Body of pancreas (tissue), 4 donors: ENCODE measurements around the gene LRFN4. TPM values are rescaled to one million over a fixed set of nuclear protein-coding genes. Genes with fewer than 3 reads are reported as not detected.

Experiments used
- ATAC-seq: fragments of 150-250 bp; one replicate; pipeline ENCODE4 v1.9.1; 2016
- DNase-seq, 4 donors: peaks; one replicate each; pipeline ENCODE4 v3.0.0-alpha.2; 2019
- H3K27ac ChIP-seq, 4 donors: fragments of 200-600 bp; sonication (generic); 1 replicate in 3 of 4; 2 replicates in 1 of 4; pipeline versions ENCODE4 v1.5.1 to v1.6.1; 2016 to 2019; ENCODE audit warnings: mild to moderate bottlenecking in 1 of 4, mixed read lengths in 1 of 4, moderate library complexity in 1 of 4
- H3K27me3 ChIP-seq, 2 donors: fragments of 200-600 bp; sonication (generic); one replicate each; pipeline ENCODE4 v1.6.0; 2016; ENCODE audit warnings: mild to moderate bottlenecking in 1 of 2
- H3K36me3 ChIP-seq, 2 donors: fragments of 200-600 bp; sonication (generic); replicated peaks in 1 of 2; 2 replicates each; pipeline ENCODE4 v1.5.1; 2016; ENCODE audit warnings: low read depth in 2 of 2; ENCODE audit not compliant: insufficient read depth in 1 of 2
- H3K4me1 ChIP-seq: fragments of 200-600 bp; sonication (generic); one replicate; pipeline ENCODE4 v1.6.0; 2016
- H3K4me3 ChIP-seq, 2 donors: fragments of 200-600 bp; sonication (generic); 1 replicate in 1 of 2; 2 replicates in 1 of 2; pipeline ENCODE4 v1.5.1; 2016 to 2019
- H3K9me3 ChIP-seq, 3 donors: fragments of 200-600 bp; sonication (generic); 1 replicate in 2 of 3; 2 replicates in 1 of 3; pipeline ENCODE4 v1.5.1; 2016
- CTCF ChIP-seq, 7 experiments: fragments of 450-650 bp in 4 of 7; fragments of 200-600 bp in 3 of 7; sonication (generic) in 3 of 7; IDR thresholded peaks; one replicate each; pipeline ENCODE4 v1.5.1; 2016 to 2019; ENCODE audit warnings: antibody characterized with exemption in 7 of 7
- POLR2A ChIP-seq, 3 donors: fragments of 450-650 bp; IDR thresholded peaks; one replicate each; pipeline ENCODE4 v1.6.1; 2016; ENCODE audit warnings: antibody characterized with exemption in 3 of 3, mild to moderate bottlenecking in 2 of 3
- WGBS, 2 donors: methylation state at CpG; one replicate each; pipeline ENCODE4 v1.1.5; 2017; 5-methylcytosine and 5-hydroxymethylcytosine counted together
- intact Hi-C: fragments of 100-400 bp; cut with DNase I; formaldehyde crosslinking; loops from one replicate; pipeline ENCODE4 v1.15.1; 2023
- total RNA-seq, 2 donors: library from RNA; depleted of rRNA; stranded (reverse); fragments of >200 nt; gene quantifications; one replicate each; pipeline ENCODE4 v1.1.0, GENCODE V29; 2016

Gene LRFN4
- total RNA-seq: 1 to 10 TPM; 2.3 to 3.0 TPM

- ATAC-seq: peak; percentile 54
- WGBS, 2 donors: 1% methylated on average over 80 of the region's 103 CpGs; no CpG with 5 or more reads in 1 of the 2 donors
- intact Hi-C loops: no loop called here
- DNase-seq: no peak
- peak within 1 kb of the TSS; percentile 35 to 88 (median 80) for H3K27ac ChIP-seq
- H3K4me3 ChIP-seq: peak within 1 kb of the TSS; percentile 30 to 55
- no peaks in the 10 kb centered on the region for H3K36me3 ChIP-seq
- H3K9me3 ChIP-seq: no peaks in the 10 kb centered on the region
- TF ChIP-seq POLR2A (IDR thresholded peaks at IDR 0.05) (no peak), CTCF (IDR thresholded peaks at IDR 0.05) (no peak)
- no peaks in the 10 kb centered on the region for H3K27me3 ChIP-seq
- peaks cover 9% of the 10 kb centered on the region for H3K4me1 ChIP-seq
Observed at GRCh38 chr11:66856496-66857233, at the start of gene LRFN4. TSS of gene LRFN4 (plus strand) at chr11:66857064. CDS start at chr11:66857745, 681 bp downstream.

- Histone ChIP-seq H3K9me3 (no peaks in the 10 kb centered on the region), H3K27ac (no peak overlapping the region), H3K36me3 (no peaks in the 10 kb centered on the region), H3K27me3 (no peaks in the 10 kb centered on the region), H3K4me3 (no peak overlapping the region), H3K4me1 (no peaks in the 10 kb centered on the region)
- WGBS, 2 donors: 80 to 82% methylated on average over 3 of the region's 3 CpGs
- TF ChIP-seq CTCF (IDR thresholded peaks at IDR 0.05): no peak
- TF ChIP-seq POLR2A (IDR thresholded peaks at IDR 0.05): no peak
- DNase-seq: no peak
- ATAC-seq: no peak
- intact Hi-C loops: no loop called here
Observed at GRCh38 chr11:66809592-66809991, 47.3 kb upstream of the LRFN4 start.

- 81 to 93% methylated on average over 1 of the region's 1 CpG for WGBS, 2 donors
- Histone ChIP-seq H3K36me3 (no peaks in the 10 kb centered on the region), H3K27me3 (no peaks in the 10 kb centered on the region), H3K4me1 (no peaks in the 10 kb centered on the region), H3K9me3 (no peaks in the 10 kb centered on the region), H3K27ac (no peak overlapping the region), H3K4me3 (no peak overlapping the region)
- no peak for TF ChIP-seq CTCF (IDR thresholded peaks at IDR 0.05)
- DNase-seq (no peak), ATAC-seq (no peak)
- intact Hi-C loops: no loop called here
Observed at GRCh38 chr11:66810576-66811185, 46.2 kb upstream of the LRFN4 start.

GRCh38 chr11:66814678-66815077 is 42.2 kb upstream of the LRFN4 start:
- ATAC-seq (no peak), DNase-seq (no peak)
- H3K27me3 ChIP-seq: no peaks in the 10 kb centered on the region
- H3K4me3 ChIP-seq: no peak overlapping the region
- no peaks in the 10 kb centered on the region for H3K36me3 ChIP-seq
- TF ChIP-seq CTCF (IDR thresholded peaks at IDR 0.05) (no peak), POLR2A (IDR thresholded peaks at IDR 0.05) (no peak)
- no peak overlapping the region for H3K27ac ChIP-seq
- no peaks in the 10 kb centered on the region for H3K4me1 ChIP-seq
- 81 to 84% methylated on average over 5 of the region's 5 CpGs for WGBS, 2 donors
- no peaks in the 10 kb centered on the region for H3K9me3 ChIP-seq
- intact Hi-C loops: no loop called here
